ENCODE results near the gene S100PBP. TPM values are rescaled to one million over a fixed set of nuclear protein-coding genes. Genes with fewer than 3 reads are reported as not detected.
"Not testable (repeated sequence)": the region's sequence is repeated elsewhere in the genome, so short reads cannot be mapped to it uniquely, and the experiment has no call there.

The S100PBP gene
- total RNA-seq, 1 donor from 2014 or later, result 68.8 TPM

DNA sequence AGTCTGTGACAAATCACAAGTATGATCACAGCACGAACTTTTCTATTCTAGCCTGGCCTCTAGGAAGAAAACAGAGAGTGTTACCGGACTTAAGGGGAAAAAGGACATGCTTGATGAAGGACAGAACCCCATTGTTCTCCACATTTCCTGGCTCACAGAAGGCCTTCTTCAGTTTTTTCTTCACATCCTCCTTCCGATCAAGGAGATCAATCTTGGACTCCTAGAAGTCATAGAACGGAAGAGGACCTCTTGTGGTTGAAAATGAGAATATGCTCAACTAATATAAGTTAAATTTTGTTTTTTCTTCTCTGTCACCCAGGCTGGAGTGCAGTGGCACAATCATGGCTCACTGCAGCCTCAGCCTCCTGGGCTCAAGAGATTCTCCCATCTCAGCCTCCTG, 30.6 kb upstream of the S100PBP start:
- DNase-seq, result peak; percentile 38

- not testable (repeated sequence) for DNase-seq
Observed at GRCh38 chr1:32789356-32789755, 28.1 kb upstream of the S100PBP start.

- DNase-seq, result no peak
Observed at GRCh38 chr1:32791881-32792280, 25.6 kb upstream of the S100PBP start.

DNA sequence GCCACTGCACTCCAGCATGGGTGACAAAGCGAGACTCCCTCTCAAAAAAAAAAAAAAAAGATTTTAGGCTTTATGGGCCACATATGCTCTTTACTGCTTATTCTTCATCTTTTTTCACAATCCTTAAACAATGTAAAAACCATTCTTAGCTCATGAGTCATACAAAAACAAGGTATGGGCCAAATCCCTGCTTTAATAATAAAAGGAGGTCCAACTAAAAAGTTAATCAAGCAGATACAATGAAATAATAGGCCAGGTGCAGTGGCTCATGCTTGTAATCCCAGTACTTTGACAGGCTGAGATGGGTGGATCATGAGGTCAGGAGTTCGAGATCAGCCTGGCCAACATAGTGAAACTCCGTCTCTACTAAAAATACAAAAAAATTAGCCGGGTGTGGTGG, 21.7 kb upstream of the S100PBP start:
- DNase-seq, result not testable (repeated sequence)

DNA sequence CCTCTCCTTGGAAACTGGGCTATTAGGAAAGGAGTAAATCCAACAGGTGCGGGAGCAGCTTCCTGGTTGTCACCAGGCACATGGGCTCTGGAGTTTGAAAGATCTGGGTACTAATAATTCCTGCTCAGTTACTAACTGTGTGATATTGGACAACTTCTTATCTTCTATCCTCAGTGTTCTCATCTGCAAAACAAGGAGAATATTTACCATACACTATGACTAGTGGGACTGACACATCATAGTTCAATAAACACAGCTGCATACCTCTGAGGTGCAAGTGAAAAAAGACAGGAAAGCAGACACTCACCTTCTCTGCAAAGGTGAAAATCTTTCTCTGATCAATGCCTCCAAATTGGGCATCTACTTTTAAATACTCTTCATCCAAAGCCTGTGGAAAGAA, 20.0 kb upstream of the S100PBP start:
- DNase-seq, result no peak

GRCh38 chr1:32798191-32798590, 19.3 kb upstream of the S100PBP start:
- DNase-seq, result no peak

DNA sequence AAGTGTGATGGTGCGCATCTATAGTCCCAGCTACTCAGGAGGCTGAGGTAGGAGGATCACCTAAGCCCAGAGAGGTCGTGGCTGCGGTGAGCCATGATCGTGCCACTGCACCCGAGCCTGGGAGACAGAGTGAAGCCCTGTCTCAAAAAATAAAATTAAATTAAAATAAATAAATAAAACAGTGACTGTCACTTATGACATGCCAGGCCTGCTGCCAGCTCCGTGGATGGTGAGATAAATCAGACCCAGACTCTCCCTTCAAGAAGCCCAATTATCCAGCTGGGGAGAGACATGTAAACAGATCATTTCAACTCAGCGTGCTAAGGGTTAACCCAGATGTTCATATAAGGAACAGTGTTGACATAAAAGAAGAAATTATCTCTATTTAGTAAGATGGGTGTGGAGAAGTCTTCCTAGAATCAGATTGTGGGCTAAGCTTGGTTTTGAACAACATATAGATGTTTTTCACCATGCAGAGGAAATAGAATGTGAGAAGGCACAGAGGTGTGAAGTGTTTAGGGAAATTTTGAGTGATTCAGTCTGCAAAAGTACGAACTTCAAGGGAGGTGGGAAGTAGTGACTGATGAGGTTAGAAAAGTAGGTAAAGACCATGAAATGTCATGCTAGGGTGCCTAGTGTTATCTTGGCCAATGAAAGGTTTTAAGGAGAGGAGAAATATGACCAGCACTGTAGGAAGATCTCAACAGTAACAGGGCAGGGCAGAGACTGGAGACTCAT, 18.6 kb upstream of the S100PBP start:
- no peak for DNase-seq

DNA sequence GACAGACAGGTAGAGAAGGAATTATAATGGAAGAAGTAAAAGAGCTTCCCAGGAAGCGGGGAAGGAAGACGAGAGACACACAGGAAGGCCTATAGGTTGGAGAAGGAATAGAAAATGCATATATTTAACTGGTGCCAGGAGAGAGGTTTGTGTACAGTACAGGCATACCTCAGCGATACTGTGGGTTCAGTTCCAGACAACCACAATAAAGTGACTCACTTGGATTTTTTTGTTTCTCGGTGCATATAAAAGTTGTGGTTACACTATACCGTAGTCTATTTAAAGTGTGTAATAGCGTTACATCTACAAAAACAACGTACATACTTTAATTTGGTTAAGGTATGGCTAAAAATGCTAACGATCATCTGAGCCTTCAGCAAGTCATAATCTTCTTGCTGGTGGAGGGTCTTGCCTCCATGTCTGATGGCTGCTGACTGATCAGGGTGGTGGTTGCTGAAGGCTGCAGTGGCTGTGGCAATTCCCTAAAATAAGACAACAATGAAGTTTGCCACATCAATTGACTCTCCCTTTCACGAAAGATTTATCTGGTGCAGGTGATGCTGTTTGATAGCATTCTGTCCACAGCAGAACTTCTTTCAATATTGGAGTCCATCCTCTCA, 16.2 kb upstream of the S100PBP start:
- DNase-seq, result no peak

DNA sequence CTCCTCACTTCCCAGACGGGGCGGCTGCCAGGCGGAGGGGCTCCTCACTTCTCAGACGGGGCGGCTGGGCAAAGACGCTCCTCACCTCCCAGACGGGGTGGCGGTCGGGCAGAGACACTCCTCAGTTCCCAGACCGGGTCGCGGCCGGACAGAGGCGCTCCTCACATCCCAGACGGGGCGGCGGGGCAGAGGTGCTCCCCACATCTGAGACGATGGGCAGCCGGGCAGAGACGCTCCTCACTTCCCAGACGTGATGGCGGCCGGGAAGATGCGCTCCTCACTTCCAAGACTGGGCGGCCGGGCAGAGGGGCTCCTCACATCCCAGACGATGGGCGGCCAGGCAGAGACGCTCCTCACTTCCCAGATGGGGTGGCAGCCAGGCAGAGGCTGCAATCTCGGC, 13.0 kb upstream of the S100PBP start:
- not testable (repeated sequence) for DNase-seq

GRCh38 chr1:32806290-32806689, 11.2 kb upstream of the S100PBP start:
- no peak for DNase-seq

DNA sequence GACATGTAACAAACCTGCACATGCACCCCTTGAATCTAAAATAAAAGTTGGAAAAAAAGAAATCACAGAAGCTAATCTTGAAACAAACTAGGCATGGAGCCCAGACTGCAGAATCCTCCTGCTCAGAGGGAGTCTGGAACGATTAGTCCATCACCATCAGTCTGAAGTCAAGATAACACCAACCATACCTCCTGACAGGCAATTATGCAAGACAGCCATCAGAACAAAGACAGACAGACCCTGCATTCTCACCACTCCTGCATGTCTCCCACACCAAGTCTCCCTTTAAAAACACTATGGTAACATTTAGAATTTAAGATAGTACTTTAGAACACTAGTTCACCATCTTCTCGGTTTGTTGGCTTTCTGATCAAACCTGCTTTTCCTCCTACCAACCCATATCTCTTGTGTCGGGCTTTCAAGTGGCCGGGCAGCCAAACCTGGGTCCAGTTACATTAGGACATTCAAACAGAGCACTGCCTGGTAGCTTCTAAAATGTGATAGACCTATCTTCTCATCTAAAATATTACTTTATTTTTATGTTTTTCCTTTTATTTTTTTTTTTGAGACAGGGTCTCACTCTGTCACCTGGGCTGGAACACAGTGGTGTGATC, 10.4 kb upstream of the S100PBP start:
- no peak for DNase-seq

DNA sequence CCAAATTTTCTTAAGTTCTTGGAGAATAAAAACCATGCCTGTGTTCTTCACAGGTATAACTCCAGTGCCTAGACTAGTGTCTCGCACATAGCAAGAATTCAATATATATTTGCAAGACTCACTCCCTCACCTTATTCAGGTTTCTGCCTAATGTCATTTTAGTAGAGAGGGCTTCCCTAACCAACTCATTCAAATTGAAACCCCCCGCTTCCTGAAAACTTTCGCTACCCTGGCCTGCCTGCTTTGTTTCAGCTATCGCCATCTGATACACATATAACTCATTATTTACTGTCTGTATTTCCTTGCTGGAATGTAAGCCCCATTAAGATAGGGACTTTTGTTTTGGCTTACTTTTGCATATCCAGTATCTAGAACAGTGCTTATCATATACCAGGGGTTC, 8.9 kb upstream of the S100PBP start:
- DNase-seq, result no peak

- no peak for DNase-seq
Observed at GRCh38 chr1:32810358-32810757, 7.1 kb upstream of the S100PBP start.

DNA sequence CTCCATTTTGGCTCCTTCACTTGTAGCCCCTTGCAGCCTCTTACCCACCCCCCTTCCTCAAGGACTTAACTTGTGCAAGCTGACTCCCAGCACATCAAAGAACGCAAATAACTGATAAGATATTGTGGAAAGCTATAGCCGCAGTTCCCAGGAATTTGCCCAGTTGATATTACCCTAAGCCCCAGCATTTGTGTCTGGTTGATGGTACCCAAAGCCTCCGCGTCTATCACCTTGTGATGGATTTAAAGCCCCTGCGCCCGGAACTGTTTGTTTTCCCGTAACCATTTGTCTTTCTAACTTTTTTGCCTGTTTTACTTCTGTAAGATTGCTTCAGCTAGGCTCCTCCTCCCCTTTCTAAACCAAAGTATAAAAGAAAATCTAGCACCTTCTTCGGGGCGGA, 6.2 kb upstream of the S100PBP start:
- no peak for DNase-seq

DNA sequence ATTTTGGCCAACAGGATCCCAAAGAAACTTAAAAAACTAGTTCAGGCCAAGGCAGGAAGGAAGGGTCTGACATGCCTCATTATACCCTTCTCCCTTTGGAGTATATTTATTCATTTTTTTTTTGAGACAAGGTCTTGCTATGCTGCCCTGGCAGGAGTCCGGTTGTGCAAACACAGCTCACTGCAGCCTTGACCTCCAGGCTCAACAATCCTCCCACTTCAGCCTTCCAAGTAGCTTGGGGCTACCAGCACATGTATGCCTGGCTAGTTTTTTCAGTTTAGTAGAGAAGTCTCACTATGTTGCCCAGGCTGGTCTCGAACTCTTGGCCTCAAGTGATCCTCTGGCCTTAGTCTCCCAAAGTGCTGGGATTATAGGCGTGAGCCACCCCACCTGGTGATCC, 5.5 kb upstream of the S100PBP start:
- DNase-seq, result no peak

GRCh38 chr1:32813941-32814739, 3.3 kb upstream of the S100PBP start:
- no peak for DNase-seq

- DNase-seq, result peak; percentile 35
Observed at GRCh38 chr1:32816676-32817158, 736 bp upstream of the S100PBP start.

GRCh38 chr1:32817815-32818786, 648 bp downstream of the S100PBP start:
- DNase-seq, result peak; percentile 80

GRCh38 chr1:32818804-32819541, 1.5 kb downstream of the S100PBP start:
- DNase-seq, result peak; percentile 2

GRCh38 chr1:32825181-32825580, 7.7 kb downstream of the S100PBP start:
- no peak for DNase-seq

DNA sequence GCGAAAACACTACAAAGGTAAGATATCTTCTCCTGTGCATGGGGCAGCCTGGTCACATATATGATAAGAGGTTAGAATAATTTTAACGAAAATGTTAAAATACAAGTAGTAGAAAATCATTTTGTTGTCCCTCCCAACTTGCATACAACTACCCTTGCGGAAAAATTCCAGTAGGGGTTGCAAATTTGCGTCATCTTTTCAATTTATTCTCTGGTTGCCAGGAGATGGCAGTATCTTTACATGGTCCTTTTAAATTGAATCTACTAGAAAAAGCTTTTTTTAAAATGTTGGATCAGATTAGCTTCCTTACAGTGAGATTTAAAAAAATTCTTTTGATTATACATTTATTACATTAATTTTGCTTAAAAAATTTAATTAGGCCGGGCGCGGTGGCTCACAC, 10.9 kb downstream of the S100PBP start:
- peak; percentile 54 for DNase-seq

Measured in tongue (tissue), 2 donors.